Skeletal muscle satellite cell (primary cell): ENCODE measurements around the gene RPL18A.
"Not testable (repeated sequence)": the region's sequence is repeated elsewhere in the genome, so short reads cannot be mapped to it uniquely, and the experiment has no call there.

ENCODE experiments used
- H3K27me3 ChIP-seq: 2 replicates; pipeline ENCODE4 v1.7.0; 2013; ENCODE audit warnings: low read length; ENCODE audit not compliant: control insufficient read depth, insufficient read depth
- H3K36me3 ChIP-seq: 2 replicates; pipeline ENCODE4 v1.7.0; 2013; ENCODE audit warnings: mild to moderate bottlenecking, control low read depth, low read length; ENCODE audit not compliant: insufficient read depth
- H3K4me1 ChIP-seq: 2 replicates; pipeline ENCODE4 v1.7.0; 2013; ENCODE audit warnings: low read length; ENCODE audit not compliant: control insufficient read depth, insufficient read depth
- H3K4me2 ChIP-seq: 2 replicates; pipeline ENCODE4 v1.7.0; 2013; ENCODE audit warnings: mild to moderate bottlenecking, low read length
- H3K4me3 ChIP-seq: 2 replicates; pipeline ENCODE4 v1.7.0; 2013; ENCODE audit warnings: low read length
- H3K9ac ChIP-seq: 2 replicates; pipeline ENCODE4 v1.7.0; 2013; ENCODE audit warnings: mild to moderate bottlenecking, low read depth, low read length, moderate library complexity
- H3K9me3 ChIP-seq: replicated peaks from 2 replicates; pipeline ENCODE4 v1.7.0; 2013; ENCODE audit warnings: mild to moderate bottlenecking, control low read depth, low read length

Gene RPL18A

GRCh38 chr19:17872251-17873001 is 12.7 kb downstream of the RPL18A start:
- Histone ChIP-seq H3K4me3 (no peak overlapping the region), H3K9ac (no peak overlapping the region), H3K27me3 (peaks cover 56% of the 10 kb centered on the region)

GRCh38 chr19:17873786-17874757 is 14.4 kb downstream of the RPL18A start:
- Histone ChIP-seq H3K36me3 (no peaks in the 10 kb centered on the region), H3K4me1 (no peaks in the 10 kb centered on the region), H3K27me3 (peaks cover 48% of the 10 kb centered on the region), H3K9ac (no peak overlapping the region), H3K4me2 (peak overlapping the region; percentile 37), H3K4me3 (no peak overlapping the region), H3K9me3 (no peaks in the 10 kb centered on the region)

More at GRCh38 chr19:17872251-17873001, 12.7 kb downstream of the RPL18A start:
- Histone ChIP-seq H3K4me2 (no peak overlapping the region), H3K36me3 (no peaks in the 10 kb centered on the region), H3K9me3 (no peaks in the 10 kb centered on the region), H3K4me1 (no peaks in the 10 kb centered on the region)

- H3K36me3 ChIP-seq, result no peaks in the 10 kb centered on the region
- no peak overlapping the region for H3K4me3 ChIP-seq
- H3K27me3 ChIP-seq, result peaks cover 47% of the 10 kb centered on the region
- no peak overlapping the region for H3K9ac ChIP-seq
- H3K9me3 ChIP-seq, result no peaks in the 10 kb centered on the region
- no peaks in the 10 kb centered on the region for H3K4me1 ChIP-seq
- H3K4me2 ChIP-seq, result no peak overlapping the region
These were observed 15.0 kb downstream of the RPL18A start for GRCh38 chr19:17874758-17875135.

- no peak overlapping the region for H3K4me3 ChIP-seq
- H3K9ac ChIP-seq, result no peak overlapping the region
- no peaks in the 10 kb centered on the region for H3K9me3 ChIP-seq
- H3K4me2 ChIP-seq, result no peak overlapping the region
- H3K27me3 ChIP-seq, result peaks cover 26% of the 10 kb centered on the region
- no peaks in the 10 kb centered on the region for H3K4me1 ChIP-seq
- H3K36me3 ChIP-seq, result no peaks in the 10 kb centered on the region
These were observed 18.0 kb downstream of the RPL18A start for GRCh38 chr19:17877696-17878095.

- no peak overlapping the region for H3K9ac ChIP-seq
- H3K4me2 ChIP-seq, result no peak overlapping the region
- H3K4me1 ChIP-seq, result no peaks in the 10 kb centered on the region
- no peak overlapping the region for H3K4me3 ChIP-seq
- H3K36me3 ChIP-seq, result no peaks in the 10 kb centered on the region
- no peaks in the 10 kb centered on the region for H3K9me3 ChIP-seq
- H3K27me3 ChIP-seq, result peaks cover 14% of the 10 kb centered on the region
These were observed 19.8 kb downstream of the RPL18A start for GRCh38 chr19:17879466-17879865.

- no peaks in the 10 kb centered on the region for H3K36me3 ChIP-seq
- peaks cover 9% of the 10 kb centered on the region for H3K27me3 ChIP-seq
- no peak overlapping the region for H3K9ac ChIP-seq
- no peak overlapping the region for H3K4me2 ChIP-seq
- no peaks in the 10 kb centered on the region for H3K4me1 ChIP-seq
- H3K9me3 ChIP-seq, result no peaks in the 10 kb centered on the region
- no peak overlapping the region for H3K4me3 ChIP-seq
These were observed 22.0 kb downstream of the RPL18A start for GRCh38 chr19:17881701-17882100.

GRCh38 chr19:17883627-17884410 is 24.1 kb downstream of the RPL18A start:
- H3K36me3 ChIP-seq, result no peaks in the 10 kb centered on the region
- H3K4me3 ChIP-seq, result no peak overlapping the region
- peaks cover 9% of the 10 kb centered on the region for H3K27me3 ChIP-seq
- H3K4me1 ChIP-seq, result no peaks in the 10 kb centered on the region
- H3K4me2 ChIP-seq, result no peak overlapping the region
- no peak overlapping the region for H3K9ac ChIP-seq
- no peaks in the 10 kb centered on the region for H3K9me3 ChIP-seq

- H3K9me3 ChIP-seq, result no peaks in the 10 kb centered on the region
These were observed 26.8 kb downstream of the RPL18A start for GRCh38 chr19:17886515-17886914.

GRCh38 chr19:17887221-17887620 is 27.5 kb downstream of the RPL18A start:
- H3K9me3 ChIP-seq, H3K27me3 ChIP-seq, H3K4me1 ChIP-seq, H3K9ac ChIP-seq, H3K4me2 ChIP-seq, H3K4me3 ChIP-seq, H3K36me3 ChIP-seq: not testable (repeated sequence)

More at GRCh38 chr19:17886515-17886914, 26.8 kb downstream of the RPL18A start:
- no peak overlapping the region for H3K4me3 ChIP-seq
- H3K9ac ChIP-seq, result no peak overlapping the region
- no peaks in the 10 kb centered on the region for H3K36me3 ChIP-seq
- no peak overlapping the region for H3K4me2 ChIP-seq
- no peaks in the 10 kb centered on the region for H3K4me1 ChIP-seq
- H3K27me3 ChIP-seq, result peaks cover 3% of the 10 kb centered on the region

- no peaks in the 10 kb centered on the region for H3K4me1 ChIP-seq
- no peak overlapping the region for H3K9ac ChIP-seq
- no peak overlapping the region for H3K4me3 ChIP-seq
- peaks cover 6% of the 10 kb centered on the region for H3K27me3 ChIP-seq
- no peak overlapping the region for H3K4me2 ChIP-seq
- H3K36me3 ChIP-seq, result no peaks in the 10 kb centered on the region
- no peaks in the 10 kb centered on the region for H3K9me3 ChIP-seq
These were observed 28.6 kb downstream of the RPL18A start for GRCh38 chr19:17888260-17888659.

- no peaks in the 10 kb centered on the region for H3K36me3 ChIP-seq
- no peaks in the 10 kb centered on the region for H3K4me1 ChIP-seq
- no peak overlapping the region for H3K4me2 ChIP-seq
- H3K4me3 ChIP-seq, result no peak overlapping the region
- H3K9ac ChIP-seq, result no peak overlapping the region
- H3K27me3 ChIP-seq, result peaks cover 6% of the 10 kb centered on the region
- H3K9me3 ChIP-seq, result no peaks in the 10 kb centered on the region
These were observed 30.0 kb downstream of the RPL18A start for GRCh38 chr19:17889609-17890214.
